GM10266 (cell line): ENCODE results near the gene LRG1.
"Not testable (repeated sequence)": the region's sequence is repeated elsewhere in the genome, so short reads cannot be mapped to it uniquely, and the experiment has no call there.

ENCODE experiments used
- DNase-seq: peaks from one replicate; pipeline ENCODE4 v3.0.0; 2012; ENCODE audit errors: extremely low spot score
- TF ChIP-seq, protein P1 (sequence below): IDR thresholded peaks from 2 replicates; pipeline ENCODE4 v1.5.1; 2012; ENCODE audit warnings: mild to moderate bottlenecking, low read depth; ENCODE audit not compliant: control insufficient read depth, insufficient read depth; ENCODE audit errors: missing control alignments

LRG1 gene

DNA sequence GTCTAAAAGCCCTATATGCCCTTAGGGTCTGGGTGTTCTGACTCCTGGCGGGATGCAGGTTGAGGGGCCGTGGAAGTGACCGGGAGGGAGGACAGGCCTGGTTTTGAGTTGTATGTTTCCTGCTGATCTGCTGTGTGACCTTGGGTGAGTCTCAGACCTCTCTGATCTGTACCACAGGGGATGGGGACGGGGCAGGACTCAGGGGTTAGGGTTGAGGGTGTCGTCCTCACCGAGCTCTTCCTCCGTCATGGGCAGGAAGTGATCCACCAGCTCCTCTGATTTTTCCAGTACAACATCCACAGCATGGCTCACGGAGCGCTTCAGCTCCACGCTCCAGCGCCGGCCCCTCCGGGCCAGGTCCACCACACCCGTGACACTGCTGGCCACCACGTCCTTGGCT is 11.0 kb downstream of the LRG1 start:
- DNase-seq: no peak
- TF ChIP-seq, protein P1, sequence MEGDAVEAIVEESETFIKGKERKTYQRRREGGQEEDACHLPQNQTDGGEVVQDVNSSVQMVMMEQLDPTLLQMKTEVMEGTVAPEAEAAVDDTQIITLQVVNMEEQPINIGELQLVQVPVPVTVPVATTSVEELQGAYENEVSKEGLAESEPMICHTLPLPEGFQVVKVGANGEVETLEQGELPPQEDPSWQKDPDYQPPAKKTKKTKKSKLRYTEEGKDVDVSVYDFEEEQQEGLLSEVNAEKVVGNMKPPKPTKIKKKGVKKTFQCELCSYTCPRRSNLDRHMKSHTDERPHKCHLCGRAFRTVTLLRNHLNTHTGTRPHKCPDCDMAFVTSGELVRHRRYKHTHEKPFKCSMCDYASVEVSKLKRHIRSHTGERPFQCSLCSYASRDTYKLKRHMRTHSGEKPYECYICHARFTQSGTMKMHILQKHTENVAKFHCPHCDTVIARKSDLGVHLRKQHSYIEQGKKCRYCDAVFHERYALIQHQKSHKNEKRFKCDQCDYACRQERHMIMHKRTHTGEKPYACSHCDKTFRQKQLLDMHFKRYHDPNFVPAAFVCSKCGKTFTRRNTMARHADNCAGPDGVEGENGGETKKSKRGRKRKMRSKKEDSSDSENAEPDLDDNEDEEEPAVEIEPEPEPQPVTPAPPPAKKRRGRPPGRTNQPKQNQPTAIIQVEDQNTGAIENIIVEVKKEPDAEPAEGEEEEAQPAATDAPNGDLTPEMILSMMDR: no peak

DNA sequence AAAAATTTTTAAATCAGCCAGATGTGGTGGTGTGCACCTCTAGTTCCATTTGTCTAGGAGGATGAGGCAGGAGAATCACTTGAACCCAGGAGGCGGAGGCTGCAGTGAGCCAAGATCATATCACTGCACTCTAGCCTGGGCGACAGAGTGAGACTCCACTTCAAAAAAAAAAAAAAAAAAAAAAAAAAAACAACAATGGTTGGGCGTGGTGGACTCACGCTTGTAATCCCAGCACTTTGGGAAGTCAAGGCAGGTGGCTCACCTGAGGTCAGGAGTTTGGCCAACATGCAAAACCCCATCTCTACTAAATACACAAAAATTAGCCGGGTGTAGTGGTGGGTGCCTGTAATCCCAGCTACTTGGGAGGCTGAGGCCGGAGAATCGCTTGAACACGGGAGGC is 12.5 kb downstream of the LRG1 start:
- not testable (repeated sequence) for DNase-seq

DNA sequence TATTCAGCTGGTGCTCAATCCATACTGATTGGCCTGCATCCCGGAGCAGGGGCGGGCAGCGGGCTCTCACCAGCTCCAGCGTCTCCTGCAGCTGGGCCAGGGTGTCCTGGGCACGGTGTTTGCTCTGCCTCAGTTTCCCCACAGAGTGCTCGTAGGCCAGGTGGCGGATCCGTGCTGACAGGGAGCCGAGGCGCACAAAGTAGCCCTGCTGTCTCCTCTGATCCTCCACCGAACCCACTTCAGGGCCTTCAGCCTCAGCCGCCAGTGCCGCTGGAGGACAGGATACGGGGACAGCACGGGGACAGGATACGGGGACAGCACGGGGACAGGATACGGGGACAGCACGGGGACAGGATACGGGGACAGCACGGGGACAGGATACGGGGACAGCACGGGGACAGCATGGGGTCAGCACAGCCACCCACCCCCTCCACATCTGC is 14.3 kb downstream of the LRG1 start:
- TF ChIP-seq, protein P1: peak; percentile 17
- no peak for DNase-seq

DNA sequence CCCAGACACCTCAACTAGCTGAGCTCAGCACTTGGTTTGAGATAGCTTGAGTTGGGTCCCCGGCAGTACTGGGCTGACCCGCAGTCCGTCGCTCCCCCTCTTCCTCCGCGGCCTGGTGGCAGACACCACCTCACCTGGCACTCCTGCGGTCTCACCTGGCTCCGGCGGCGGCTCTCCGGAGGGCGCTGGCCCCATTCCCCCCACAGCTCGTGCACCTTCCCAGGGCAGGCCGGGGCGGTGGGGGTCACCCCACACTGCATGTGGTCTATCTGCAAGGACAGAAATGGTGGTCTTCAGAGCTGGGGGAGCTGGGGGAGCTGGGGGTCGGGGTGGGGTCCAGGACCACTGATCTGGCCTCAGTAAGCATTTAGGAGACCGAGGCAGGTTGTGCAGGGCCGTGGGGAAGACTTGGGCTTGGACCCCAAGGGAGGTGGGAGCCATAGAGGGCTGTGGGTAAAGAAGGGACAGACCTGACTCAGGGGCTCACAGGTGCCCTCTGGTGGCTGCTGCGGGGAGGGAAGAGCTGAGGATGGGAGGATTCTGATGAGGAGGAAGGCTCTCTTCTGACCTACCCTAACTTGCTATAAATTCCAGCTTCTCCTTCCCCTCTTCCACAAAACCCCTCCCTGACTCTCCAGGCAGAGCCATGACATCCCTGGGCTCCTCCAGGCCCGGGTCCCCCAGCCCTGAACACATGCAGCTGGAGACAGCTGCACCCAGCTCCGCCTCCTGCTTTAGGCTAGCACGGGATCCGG is 14.9 kb downstream of the LRG1 start:
- TF ChIP-seq, protein P1: peak; percentile 84
- DNase-seq: peak; percentile 85

DNA sequence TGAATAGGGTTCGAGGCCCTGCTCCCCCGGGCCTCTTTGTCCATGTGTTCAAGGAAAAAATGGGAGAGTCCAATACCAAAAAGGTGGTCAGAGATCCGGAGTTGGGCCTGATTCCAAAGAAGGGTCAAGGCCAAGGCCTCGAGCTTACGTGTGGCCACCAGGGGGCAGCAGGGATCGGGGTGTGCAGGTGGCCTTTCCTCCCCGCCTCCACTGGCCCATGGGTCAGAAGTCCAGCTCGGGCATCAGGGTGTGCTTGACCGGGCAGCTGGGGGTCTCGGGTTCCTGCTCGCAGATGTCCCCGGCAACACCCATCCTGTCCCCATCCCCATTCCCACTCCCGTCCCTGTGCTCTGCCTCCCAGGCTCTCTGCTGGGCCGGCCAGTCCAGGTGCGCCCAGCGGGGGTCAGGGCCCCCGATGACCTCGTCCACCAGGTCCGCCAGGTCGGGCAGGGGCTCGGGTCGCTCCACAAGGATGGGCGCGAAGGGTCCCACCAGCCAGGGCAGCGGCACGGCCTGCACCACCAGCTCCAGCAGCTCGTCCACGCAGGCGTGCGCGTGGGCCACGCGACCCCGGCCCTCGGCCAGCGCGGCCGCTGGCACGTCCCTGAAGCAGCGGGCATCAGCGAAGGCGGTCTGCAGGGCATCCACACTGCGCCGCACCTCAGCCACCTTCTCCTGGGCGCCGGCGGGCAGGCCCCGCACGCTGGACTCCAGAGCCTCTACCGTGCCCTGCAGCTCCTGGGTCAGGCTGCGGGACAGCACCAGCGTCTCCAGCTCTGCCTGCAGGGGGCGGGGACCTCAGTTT is 16.3 kb downstream of the LRG1 start:
- peak; percentile 82 for DNase-seq
- TF ChIP-seq, protein P1: peak; percentile 78

DNA sequence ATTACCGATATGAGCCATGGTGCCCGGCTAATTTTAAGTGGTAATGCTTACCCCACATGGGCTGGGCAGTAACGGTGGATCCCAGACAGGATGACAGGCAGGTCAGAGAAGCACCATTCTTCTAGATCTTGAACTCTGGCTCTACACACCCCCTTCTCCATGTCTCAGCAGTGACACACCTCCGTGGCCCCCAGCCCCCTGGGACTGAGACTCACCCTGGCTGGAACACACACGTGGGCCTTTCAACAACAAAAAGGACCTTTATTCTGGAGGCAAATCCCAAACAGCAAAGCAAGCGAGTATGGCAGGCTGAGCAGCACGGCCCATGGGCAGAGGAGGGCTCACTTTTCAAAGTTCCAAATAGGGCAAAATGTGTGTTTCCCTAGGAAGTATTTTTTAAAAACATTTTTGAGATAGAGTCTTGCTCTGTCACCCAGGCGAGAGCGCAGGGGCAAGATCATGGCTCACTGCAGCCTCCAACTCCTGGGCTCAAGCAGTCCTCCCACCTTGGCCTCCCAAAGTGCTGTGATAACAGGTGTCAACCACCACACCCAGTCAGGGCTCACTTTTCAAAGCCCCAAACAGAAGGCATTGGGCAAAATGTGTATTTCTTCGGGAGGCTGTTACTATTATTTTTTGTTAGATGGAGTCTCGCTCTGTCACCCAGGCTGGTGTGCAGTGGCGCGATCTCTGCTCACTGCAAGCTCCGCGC is 17.4 kb downstream of the LRG1 start:
- TF ChIP-seq, protein P1: no peak
- no peak for DNase-seq

DNA sequence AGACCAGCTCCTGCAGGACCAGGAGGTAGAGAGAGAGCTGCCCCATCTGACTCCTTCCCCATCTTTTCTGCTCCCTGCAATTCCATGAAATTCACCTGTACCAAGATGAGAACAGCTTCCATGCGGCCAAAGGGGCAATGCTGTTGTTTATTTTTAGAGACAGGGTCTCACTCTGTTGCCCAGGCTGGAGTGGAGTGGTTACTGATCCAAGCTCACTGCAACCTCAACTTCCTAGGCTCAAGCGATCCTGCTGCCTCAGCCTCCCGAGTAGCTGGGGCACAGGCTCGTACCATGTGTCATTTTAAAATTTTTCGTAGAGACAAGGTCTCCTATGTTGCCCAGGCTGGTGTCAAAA is 18.0 kb downstream of the LRG1 start:
- no peak for DNase-seq
- TF ChIP-seq, protein P1: no peak
